Stimulated activated naive CD8-positive, alpha-beta T cell treated with anti-CD3 and anti-CD28 coated beads, Interleukin-15, Interleukin-2, amounts not matched to agents 100 ng/mL and 50 ng/mL, for 24 hours (primary cell): Measurements from ENCODE around the gene IL16.

ENCODE experiments used
- H3K27ac Mint-ChIP-seq: one replicate; pipeline ENCODE4 v1.8.0; 2021; ENCODE audit warnings: mild to moderate bottlenecking, mixed read lengths
- H3K27me3 Mint-ChIP-seq: one replicate; pipeline ENCODE4 v1.8.0; 2021; ENCODE audit warnings: mixed read lengths
- H3K36me3 Mint-ChIP-seq: one replicate; pipeline ENCODE4 v1.8.0; 2021; ENCODE audit warnings: low read depth, mixed read lengths
- H3K4me1 Mint-ChIP-seq: one replicate; pipeline ENCODE4 v1.8.0; 2021; ENCODE audit warnings: low read depth, mixed read lengths
- H3K4me3 Mint-ChIP-seq: one replicate; pipeline ENCODE4 v1.8.0; 2021; ENCODE audit warnings: mild to moderate bottlenecking, mixed read lengths
- H3K9me3 Mint-ChIP-seq: one replicate; pipeline ENCODE4 v1.8.0; 2021; ENCODE audit warnings: mixed read lengths

The IL16 gene

GRCh38 chr15:81213982-81214381 lies 17.3 kb downstream of the IL16 start:
- H3K27me3 Mint-ChIP-seq, result no peaks in the 10 kb centered on the region
- H3K36me3 Mint-ChIP-seq, result peaks cover 7% of the 10 kb centered on the region
- H3K4me1 Mint-ChIP-seq, result no peaks in the 10 kb centered on the region
- peaks cover 18% of the 10 kb centered on the region for H3K9me3 Mint-ChIP-seq
- H3K4me3 Mint-ChIP-seq, result no peak overlapping the region
- no peak overlapping the region for H3K27ac Mint-ChIP-seq

GRCh38 chr15:81215531-81215930 lies 18.9 kb downstream of the IL16 start:
- H3K9me3 Mint-ChIP-seq, result peaks cover 18% of the 10 kb centered on the region
- H3K27ac Mint-ChIP-seq, result no peak overlapping the region
- H3K4me3 Mint-ChIP-seq, result no peak overlapping the region
- no peaks in the 10 kb centered on the region for H3K27me3 Mint-ChIP-seq
- peaks cover 7% of the 10 kb centered on the region for H3K36me3 Mint-ChIP-seq
- H3K4me1 Mint-ChIP-seq, result no peaks in the 10 kb centered on the region

GRCh38 chr15:81215983-81216382 lies 19.3 kb downstream of the IL16 start:
- no peaks in the 10 kb centered on the region for H3K27me3 Mint-ChIP-seq
- peaks cover 7% of the 10 kb centered on the region for H3K36me3 Mint-ChIP-seq
- H3K4me3 Mint-ChIP-seq, result no peak overlapping the region
- no peaks in the 10 kb centered on the region for H3K4me1 Mint-ChIP-seq
- peaks cover 18% of the 10 kb centered on the region for H3K9me3 Mint-ChIP-seq
- no peak overlapping the region for H3K27ac Mint-ChIP-seq

GRCh38 chr15:81216422-81216821 lies 19.7 kb downstream of the IL16 start:
- Mint-ChIP-seq H3K27me3 (no peaks in the 10 kb centered on the region), H3K36me3 (peaks cover 7% of the 10 kb centered on the region), H3K4me1 (no peaks in the 10 kb centered on the region), H3K27ac (no peak overlapping the region), H3K9me3 (peaks cover 18% of the 10 kb centered on the region), H3K4me3 (no peak overlapping the region)

- Mint-ChIP-seq H3K36me3 (no peaks in the 10 kb centered on the region), H3K27me3 (no peaks in the 10 kb centered on the region), H3K9me3 (no peaks in the 10 kb centered on the region), H3K4me1 (no peaks in the 10 kb centered on the region), H3K4me3 (no peak overlapping the region), H3K27ac (no peak overlapping the region)
Observed at GRCh38 chr15:81221449-81221848, 24.8 kb downstream of the IL16 start.

GRCh38 chr15:81222007-81222406 lies 25.3 kb downstream of the IL16 start:
- Mint-ChIP-seq H3K36me3 (no peaks in the 10 kb centered on the region), H3K27me3 (no peaks in the 10 kb centered on the region), H3K27ac (no peak overlapping the region), H3K4me3 (no peak overlapping the region), H3K9me3 (no peaks in the 10 kb centered on the region), H3K4me1 (no peaks in the 10 kb centered on the region)

GRCh38 chr15:81223346-81223971 lies 26.8 kb downstream of the IL16 start:
- H3K27me3 Mint-ChIP-seq, result no peaks in the 10 kb centered on the region
- H3K4me1 Mint-ChIP-seq, result no peaks in the 10 kb centered on the region
- H3K9me3 Mint-ChIP-seq, result no peaks in the 10 kb centered on the region
- H3K36me3 Mint-ChIP-seq, result no peaks in the 10 kb centered on the region
- H3K4me3 Mint-ChIP-seq, result no peak overlapping the region
- no peak overlapping the region for H3K27ac Mint-ChIP-seq

- no peaks in the 10 kb centered on the region for H3K27me3 Mint-ChIP-seq
- H3K9me3 Mint-ChIP-seq, result no peaks in the 10 kb centered on the region
- H3K36me3 Mint-ChIP-seq, result no peaks in the 10 kb centered on the region
- no peak overlapping the region for H3K27ac Mint-ChIP-seq
- no peak overlapping the region for H3K4me3 Mint-ChIP-seq
- H3K4me1 Mint-ChIP-seq, result no peaks in the 10 kb centered on the region
Observed at GRCh38 chr15:81224232-81224631, 27.6 kb downstream of the IL16 start.

GRCh38 chr15:81225161-81225671 lies 28.5 kb downstream of the IL16 start:
- Mint-ChIP-seq H3K4me3 (no peak overlapping the region), H3K27me3 (no peaks in the 10 kb centered on the region), H3K4me1 (no peaks in the 10 kb centered on the region), H3K27ac (no peak overlapping the region), H3K9me3 (no peaks in the 10 kb centered on the region), H3K36me3 (no peaks in the 10 kb centered on the region)

- Mint-ChIP-seq H3K36me3 (no peaks in the 10 kb centered on the region), H3K27ac (no peak overlapping the region), H3K9me3 (no peaks in the 10 kb centered on the region), H3K4me1 (no peaks in the 10 kb centered on the region), H3K27me3 (no peaks in the 10 kb centered on the region), H3K4me3 (no peak overlapping the region)
Observed at GRCh38 chr15:81227716-81228115, 31.0 kb downstream of the IL16 start.

- H3K36me3 Mint-ChIP-seq, result no peaks in the 10 kb centered on the region
- H3K27me3 Mint-ChIP-seq, result no peaks in the 10 kb centered on the region
- H3K27ac Mint-ChIP-seq, result no peak overlapping the region
- no peak overlapping the region for H3K4me3 Mint-ChIP-seq
- H3K4me1 Mint-ChIP-seq, result no peaks in the 10 kb centered on the region
- H3K9me3 Mint-ChIP-seq, result peaks cover 6% of the 10 kb centered on the region
Observed at GRCh38 chr15:81229586-81229985, 32.9 kb downstream of the IL16 start.

- Mint-ChIP-seq H3K36me3 (peaks cover 6% of the 10 kb centered on the region), H3K4me3 (no peak overlapping the region), H3K27ac (no peak overlapping the region), H3K27me3 (no peaks in the 10 kb centered on the region), H3K9me3 (peaks cover 13% of the 10 kb centered on the region), H3K4me1 (peaks cover 8% of the 10 kb centered on the region)
Observed at GRCh38 chr15:81235276-81236123, 38.8 kb downstream of the IL16 start.

- H3K9me3 Mint-ChIP-seq, result peaks cover 30% of the 10 kb centered on the region
- H3K4me1 Mint-ChIP-seq, result peaks cover 8% of the 10 kb centered on the region
- peaks cover 14% of the 10 kb centered on the region for H3K36me3 Mint-ChIP-seq
- H3K4me3 Mint-ChIP-seq, result no peak overlapping the region
- no peaks in the 10 kb centered on the region for H3K27me3 Mint-ChIP-seq
- no peak overlapping the region for H3K27ac Mint-ChIP-seq
Observed at GRCh38 chr15:81239190-81239589, 42.5 kb downstream of the IL16 start.

GRCh38 chr15:81242778-81243177 lies 46.1 kb downstream of the IL16 start:
- peaks cover 16% of the 10 kb centered on the region for H3K36me3 Mint-ChIP-seq
- no peak overlapping the region for H3K27ac Mint-ChIP-seq
- peaks cover 35% of the 10 kb centered on the region for H3K9me3 Mint-ChIP-seq
- H3K4me1 Mint-ChIP-seq, result no peaks in the 10 kb centered on the region
- no peak overlapping the region for H3K4me3 Mint-ChIP-seq
- no peaks in the 10 kb centered on the region for H3K27me3 Mint-ChIP-seq

- Mint-ChIP-seq H3K27ac (no peak overlapping the region), H3K4me1 (no peaks in the 10 kb centered on the region), H3K27me3 (no peaks in the 10 kb centered on the region), H3K9me3 (peaks cover 35% of the 10 kb centered on the region), H3K36me3 (peaks cover 16% of the 10 kb centered on the region), H3K4me3 (no peak overlapping the region)
Observed at GRCh38 chr15:81244306-81244705, 47.6 kb downstream of the IL16 start.
